Spleen (tissue), 7 donors: ENCODE measurements around the gene TAF13.

Experiments used
- POLR2A ChIP-seq, 3 donors: fragments of 450-650 bp; IDR thresholded peaks; one replicate each; pipeline ENCODE4 v1.5.1; 2017; ENCODE audit warnings: antibody characterized with exemption in 3 of 3, mild to moderate bottlenecking in 1 of 3
- POLR2AphosphoS5 ChIP-seq, 3 donors: sonication (generic); formaldehyde crosslinking; IDR thresholded peaks; one replicate each; pipeline ENCODE4 v1.5.1; 2017; ENCODE audit warnings: antibody characterized with exemption in 3 of 3
- TF ChIP-seq, protein P1 (sequence below), 11 experiments: fragments of 200-600 bp in 7 of 11; fragments of 450-650 bp in 4 of 11; sonication (generic) in 4 of 11; IDR thresholded peaks in 8 of 11; conservative IDR thresholded peaks in 3 of 11; 1 replicate in 7 of 11; 2 replicates in 4 of 11; pipeline versions ENCODE4 v1.4.0 to v1.8.0; 2016 to 2021; ENCODE audit warnings: antibody characterized with exemption in 11 of 11, inconsistent platforms in 4 of 11, mild to moderate bottlenecking in 1 of 11
- donor health status: DM: no; HTN: no; CAD: no; lungs with moderate emphysema.
- donor health status: DM: no; HTN: no; CAD: no.
- donor health status: DM: no; HTN: no; CAD: no.

GRCh38 chr1:109065137-109065536 lies 10.7 kb downstream of the TAF13 start:
- TF ChIP-seq, protein P1, sequence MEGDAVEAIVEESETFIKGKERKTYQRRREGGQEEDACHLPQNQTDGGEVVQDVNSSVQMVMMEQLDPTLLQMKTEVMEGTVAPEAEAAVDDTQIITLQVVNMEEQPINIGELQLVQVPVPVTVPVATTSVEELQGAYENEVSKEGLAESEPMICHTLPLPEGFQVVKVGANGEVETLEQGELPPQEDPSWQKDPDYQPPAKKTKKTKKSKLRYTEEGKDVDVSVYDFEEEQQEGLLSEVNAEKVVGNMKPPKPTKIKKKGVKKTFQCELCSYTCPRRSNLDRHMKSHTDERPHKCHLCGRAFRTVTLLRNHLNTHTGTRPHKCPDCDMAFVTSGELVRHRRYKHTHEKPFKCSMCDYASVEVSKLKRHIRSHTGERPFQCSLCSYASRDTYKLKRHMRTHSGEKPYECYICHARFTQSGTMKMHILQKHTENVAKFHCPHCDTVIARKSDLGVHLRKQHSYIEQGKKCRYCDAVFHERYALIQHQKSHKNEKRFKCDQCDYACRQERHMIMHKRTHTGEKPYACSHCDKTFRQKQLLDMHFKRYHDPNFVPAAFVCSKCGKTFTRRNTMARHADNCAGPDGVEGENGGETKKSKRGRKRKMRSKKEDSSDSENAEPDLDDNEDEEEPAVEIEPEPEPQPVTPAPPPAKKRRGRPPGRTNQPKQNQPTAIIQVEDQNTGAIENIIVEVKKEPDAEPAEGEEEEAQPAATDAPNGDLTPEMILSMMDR (IDR thresholded peaks at IDR 0.05 in 8 of 11, conservative IDR thresholded peaks at IDR 0.05 in 3 of 11) = no peak
- TF ChIP-seq POLR2AphosphoS5 (IDR thresholded peaks at IDR 0.05) (no peak), POLR2A (IDR thresholded peaks at IDR 0.05) (no peak)
